Measurements from ENCODE around the gene EXOC2. TPM values are rescaled to one million over a fixed set of nuclear protein-coding genes. Genes with fewer than 3 reads are reported as not detected.

Gene EXOC2
- total RNA-seq, 1 donor from 2014 or later, result 30.0 TPM

GRCh38 chr6:498795-499231, 194.1 kb downstream of the EXOC2 start:
- peak; percentile 30 for DNase-seq (ENCODE audit: low read depth)

GRCh38 chr6:497258-497657, 195.7 kb downstream of the EXOC2 start:
- no peak for DNase-seq (ENCODE audit: low read depth)

- DNase-seq (ENCODE audit: low read depth), result no peak
Observed at GRCh38 chr6:496649-497048, 196.3 kb downstream of the EXOC2 start.

GRCh38 chr6:494394-494793, 198.5 kb downstream of the EXOC2 start:
- no peak for DNase-seq (ENCODE audit: low read depth)

GRCh38 chr6:493840-494239, 199.1 kb downstream of the EXOC2 start:
- DNase-seq (ENCODE audit: low read depth), result no peak

- DNase-seq (ENCODE audit: low read depth), result no peak
Observed at GRCh38 chr6:492816-493414, 200.0 kb downstream of the EXOC2 start.

- no peak for DNase-seq (ENCODE audit: low read depth)
Observed at GRCh38 chr6:492178-492577, 200.8 kb downstream of the EXOC2 start.

GRCh38 chr6:491233-491632, 201.7 kb downstream of the EXOC2 start:
- no peak for DNase-seq (ENCODE audit: low read depth)

GRCh38 chr6:490251-491037, 202.5 kb downstream of the EXOC2 start:
- no peak for DNase-seq (ENCODE audit: low read depth)

GRCh38 chr6:489762-490161, 203.2 kb downstream of the EXOC2 start:
- DNase-seq (ENCODE audit: low read depth), result no peak

GRCh38 chr6:489001-489400, 203.9 kb downstream of the EXOC2 start:
- no peak for DNase-seq (ENCODE audit: low read depth)

GRCh38 chr6:487956-488355, 205.0 kb downstream of the EXOC2 start:
- DNase-seq (ENCODE audit: low read depth), result no peak

GRCh38 chr6:485655-486170, 207.2 kb downstream of the EXOC2 start:
- DNase-seq (ENCODE audit: low read depth), result no peak

GRCh38 chr6:484746-485145, 208.2 kb downstream of the EXOC2 start:
- no peak for DNase-seq (ENCODE audit: low read depth)

GRCh38 chr6:484086-484745, 208.7 kb downstream of the EXOC2 start:
- DNase-seq (ENCODE audit: low read depth), result no peak

- no peak for DNase-seq (ENCODE audit: low read depth)
Observed at GRCh38 chr6:475314-475713, 217.6 kb downstream of the EXOC2 start.

- no peak for DNase-seq (ENCODE audit: low read depth)
Observed at GRCh38 chr6:474453-475185, 218.3 kb downstream of the EXOC2 start.

- no peak for DNase-seq (ENCODE audit: low read depth)
Observed at GRCh38 chr6:473768-474452, 219.0 kb downstream of the EXOC2 start.

- no peak for DNase-seq (ENCODE audit: low read depth)
Observed at GRCh38 chr6:473356-473755, 219.6 kb downstream of the EXOC2 start.

GRCh38 chr6:470901-471448, 222.0 kb downstream of the EXOC2 start:
- no peak for DNase-seq (ENCODE audit: low read depth)

All from myocyte (in vitro differentiated cells).